Colonic mucosa (tissue), 4 donors: ENCODE measurements around the gene RTKN2. TPM values are rescaled to one million over a fixed set of nuclear protein-coding genes. Genes with fewer than 3 reads are reported as not detected.

ENCODE experiments used
- DNase-seq: peaks from one replicate; pipeline ENCODE4 v3.0.0-alpha.2; 2020
- H3K27ac ChIP-seq: fragments of 200-600 bp; one replicate; pipeline ENCODE4 v1.8.0; 2021
- H3K27me3 ChIP-seq: fragments of 200-600 bp; one replicate; pipeline ENCODE4 v1.8.0; 2021
- H3K36me3 ChIP-seq: fragments of 200-600 bp; one replicate; pipeline ENCODE4 v1.8.0; 2021
- H3K4me1 ChIP-seq: fragments of 200-600 bp; one replicate; pipeline ENCODE4 v1.8.0; 2021; ENCODE audit warnings: mild to moderate bottlenecking
- H3K4me3 ChIP-seq: fragments of 200-600 bp; one replicate; pipeline ENCODE4 v1.8.0; 2021
- H3K9ac ChIP-seq, 2 donors: one replicate each; pipeline ENCODE4 v1.7.0; 2013; ENCODE audit warnings: control low read depth in 2 of 2, low read depth in 2 of 2, low read length in 2 of 2
- H3K9me3 ChIP-seq: fragments of 200-600 bp; one replicate; pipeline ENCODE4 v1.8.0; 2021
- intact Hi-C: fragments of 100-400 bp; cut with DNase I; formaldehyde crosslinking; loops from one replicate; pipeline ENCODE4 v1.14.1; 2022
- total RNA-seq, 2 donors: library from RNA; stranded (reverse); fragmentation: NEBNext Ultra II Directional in 1 of 2; extraction: Animal tissue kit (Norgen Biotek cat#: 25700) in 1 of 2; gene quantifications; one replicate each; pipeline ENCODE4 v1.2.1, GENCODE V29; 2021
- TF ChIP-seq, protein P1 (sequence below): fragments of 200-600 bp; IDR thresholded peaks from one replicate; pipeline ENCODE4 v1.8.0; 2022; ENCODE audit warnings: antibody characterized with exemption, mild to moderate bottlenecking
- donor health status: healthy.
- donor health status: DM: no; HTN: no; CAD: no.
- donor health status: DM: no; HTN: no; CAD: no.

RTKN2 gene
- total RNA-seq, 2 donors from 2014 or later: 3.2 to 7.4 TPM

DNA sequence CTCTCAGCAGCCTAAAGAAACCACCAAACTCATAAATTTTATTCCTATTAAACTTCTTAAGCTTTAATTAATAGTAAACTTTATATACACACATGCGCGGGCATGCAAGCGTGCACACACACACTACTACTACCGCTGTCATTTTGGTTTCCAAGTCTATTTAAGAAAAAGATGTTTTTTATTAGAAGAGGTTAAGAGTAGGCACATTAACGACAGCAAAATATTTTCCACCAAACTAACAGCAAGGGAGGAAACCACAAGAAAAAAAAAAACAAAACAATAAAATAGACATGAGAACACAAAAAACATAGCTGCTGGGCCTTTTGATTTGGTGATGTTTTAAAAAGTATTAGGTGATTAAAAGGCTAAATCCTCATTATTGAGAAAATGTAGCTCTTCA is 28.6 kb downstream of the RTKN2 start:
- no peak overlapping the region for H3K4me3 ChIP-seq
- DNase-seq: no peak
- H3K9me3 ChIP-seq: no peaks in the 10 kb centered on the region
- H3K27ac ChIP-seq: no peak overlapping the region
- no peaks in the 10 kb centered on the region for H3K27me3 ChIP-seq
- no peak overlapping the region for H3K9ac ChIP-seq
- intact Hi-C loops: loop anchor here (5.0 kb wide), 1 partner anchor 338 kb away; the partner anchor contains the start of gene ARID5B
- H3K4me1 ChIP-seq: no peaks in the 10 kb centered on the region
- H3K36me3 ChIP-seq: no peaks in the 10 kb centered on the region
- TF ChIP-seq, protein P1, sequence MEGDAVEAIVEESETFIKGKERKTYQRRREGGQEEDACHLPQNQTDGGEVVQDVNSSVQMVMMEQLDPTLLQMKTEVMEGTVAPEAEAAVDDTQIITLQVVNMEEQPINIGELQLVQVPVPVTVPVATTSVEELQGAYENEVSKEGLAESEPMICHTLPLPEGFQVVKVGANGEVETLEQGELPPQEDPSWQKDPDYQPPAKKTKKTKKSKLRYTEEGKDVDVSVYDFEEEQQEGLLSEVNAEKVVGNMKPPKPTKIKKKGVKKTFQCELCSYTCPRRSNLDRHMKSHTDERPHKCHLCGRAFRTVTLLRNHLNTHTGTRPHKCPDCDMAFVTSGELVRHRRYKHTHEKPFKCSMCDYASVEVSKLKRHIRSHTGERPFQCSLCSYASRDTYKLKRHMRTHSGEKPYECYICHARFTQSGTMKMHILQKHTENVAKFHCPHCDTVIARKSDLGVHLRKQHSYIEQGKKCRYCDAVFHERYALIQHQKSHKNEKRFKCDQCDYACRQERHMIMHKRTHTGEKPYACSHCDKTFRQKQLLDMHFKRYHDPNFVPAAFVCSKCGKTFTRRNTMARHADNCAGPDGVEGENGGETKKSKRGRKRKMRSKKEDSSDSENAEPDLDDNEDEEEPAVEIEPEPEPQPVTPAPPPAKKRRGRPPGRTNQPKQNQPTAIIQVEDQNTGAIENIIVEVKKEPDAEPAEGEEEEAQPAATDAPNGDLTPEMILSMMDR: no peak

DNA sequence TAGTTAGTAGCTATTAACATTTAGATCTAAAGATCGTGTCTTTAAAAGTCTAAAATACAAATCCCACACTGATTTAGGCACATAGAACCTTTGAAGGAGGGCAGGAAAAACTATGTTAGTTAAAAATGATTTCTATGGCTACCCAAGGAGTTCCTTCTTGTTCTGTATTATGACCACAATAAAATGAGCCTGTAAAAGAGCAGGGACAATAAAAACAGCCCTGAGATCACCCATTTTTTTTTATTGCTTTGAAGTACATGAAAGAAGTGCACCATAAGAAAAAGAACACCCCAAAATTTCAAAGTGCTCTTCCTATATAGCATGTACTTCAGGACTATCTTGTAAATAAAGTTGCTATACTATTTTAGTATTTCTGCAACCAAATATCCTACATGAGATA is 29.8 kb downstream of the RTKN2 start:
- intact Hi-C loops: no loop called here
- Histone ChIP-seq H3K9ac (no peak overlapping the region), H3K9me3 (no peaks in the 10 kb centered on the region), H3K27ac (no peak overlapping the region), H3K4me3 (no peak overlapping the region), H3K27me3 (no peaks in the 10 kb centered on the region), H3K36me3 (no peaks in the 10 kb centered on the region), H3K4me1 (no peaks in the 10 kb centered on the region)
- DNase-seq: no peak
- TF ChIP-seq, protein P1: no peak

DNA sequence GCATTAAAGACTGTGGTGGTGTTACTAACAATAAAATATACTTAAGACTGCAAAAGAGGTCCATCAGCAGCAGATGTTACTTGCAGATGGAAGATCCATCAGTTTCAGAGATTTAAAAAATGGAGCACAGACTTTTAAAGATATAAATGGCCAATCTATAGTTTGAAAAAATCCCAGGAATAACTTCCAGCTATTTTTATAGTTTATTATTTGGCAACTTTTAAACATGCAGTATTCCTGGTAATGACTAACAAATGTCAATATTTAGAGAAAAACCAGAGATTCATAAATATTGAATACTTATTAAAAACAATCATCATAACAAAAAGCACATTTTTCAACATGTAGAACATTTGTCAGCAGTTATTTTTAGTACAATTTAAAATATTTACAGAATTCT is 30.7 kb downstream of the RTKN2 start:
- intact Hi-C loops: no loop called here
- H3K4me3 ChIP-seq: no peak overlapping the region
- no peaks in the 10 kb centered on the region for H3K27me3 ChIP-seq
- H3K36me3 ChIP-seq: no peaks in the 10 kb centered on the region
- TF ChIP-seq, protein P1: no peak
- H3K9ac ChIP-seq: no peak overlapping the region
- H3K4me1 ChIP-seq: no peaks in the 10 kb centered on the region
- no peaks in the 10 kb centered on the region for H3K9me3 ChIP-seq
- DNase-seq: no peak
- no peak overlapping the region for H3K27ac ChIP-seq

DNA sequence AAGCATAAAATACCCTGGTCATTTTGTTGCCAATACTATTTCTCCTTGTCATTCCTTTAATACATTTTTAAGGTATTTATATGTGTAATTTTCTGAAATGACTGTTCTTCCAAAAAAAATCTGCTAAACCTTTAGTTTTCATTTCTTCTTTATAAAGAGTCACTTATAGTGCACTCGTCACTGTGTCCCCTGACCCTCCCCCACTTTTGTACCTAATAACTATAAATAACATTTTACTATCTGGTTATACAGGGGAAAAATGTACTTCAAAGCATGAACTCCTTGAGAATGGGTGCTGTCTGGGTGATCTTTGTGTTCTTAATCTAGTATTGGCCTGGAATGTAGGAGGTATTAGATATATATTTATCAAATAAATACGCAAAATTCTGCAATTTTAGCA is 31.1 kb downstream of the RTKN2 start:
- Histone ChIP-seq H3K4me3 (no peak overlapping the region), H3K36me3 (no peaks in the 10 kb centered on the region), H3K27me3 (no peaks in the 10 kb centered on the region), H3K4me1 (no peaks in the 10 kb centered on the region), H3K27ac (no peak overlapping the region), H3K9me3 (no peaks in the 10 kb centered on the region), H3K9ac (no peak overlapping the region)
- intact Hi-C loops: no loop called here
- DNase-seq: no peak
- TF ChIP-seq, protein P1: no peak

DNA sequence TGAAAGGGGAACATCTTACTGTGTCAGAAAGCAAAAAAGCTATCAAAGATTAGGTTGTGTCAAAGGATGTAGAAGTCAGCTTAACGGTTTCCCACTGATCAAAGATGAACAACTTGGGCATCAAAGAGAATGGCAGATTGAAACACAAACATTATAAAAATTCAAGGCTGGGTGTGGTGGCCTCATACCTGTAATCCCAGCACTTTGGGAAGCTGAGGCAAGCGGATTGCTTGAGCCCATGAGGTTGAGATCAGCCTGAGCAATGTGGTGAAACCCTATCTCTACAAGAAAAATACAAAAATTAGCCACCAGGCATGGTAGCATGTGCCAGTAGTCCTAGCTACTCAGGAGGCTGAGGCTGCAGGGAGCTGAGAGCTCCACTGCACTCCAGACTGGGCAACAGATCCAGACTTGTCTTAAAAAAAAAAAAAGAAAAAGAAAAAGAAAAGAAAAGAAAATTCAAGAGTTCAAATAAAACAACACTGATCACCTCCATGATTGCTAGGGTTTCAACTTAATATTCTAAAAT is 34.5 kb downstream of the RTKN2 start:
- TF ChIP-seq, protein P1: no peak
- Histone ChIP-seq H3K27ac (no peak overlapping the region), H3K4me3 (no peak overlapping the region), H3K9me3 (no peaks in the 10 kb centered on the region), H3K36me3 (no peaks in the 10 kb centered on the region), H3K9ac (no peak overlapping the region), H3K27me3 (no peaks in the 10 kb centered on the region), H3K4me1 (no peaks in the 10 kb centered on the region)
- intact Hi-C loops: no loop called here
- no peak for DNase-seq
